Motor neuron (in vitro differentiated cells): ENCODE results near the gene FMN1. TPM values are rescaled to one million over a fixed set of nuclear protein-coding genes. Genes with fewer than 3 reads are reported as not detected.

Experiments
- ATAC-seq, 8 experiments: fragments of 200-7000 bp; cut with Tn5 transposase; replicated peaks in 6 of 8; 2 replicates each; pipeline ENCODE4 v1.8.0; 2021; ENCODE audit warnings: mild to moderate bottlenecking in 8 of 8, moderate library complexity in 8 of 8
- H3K27ac ChIP-seq, 2 donors: fragments of 250-450 bp; sonication (Bioruptor Pico); 2 replicates each; pipeline ENCODE4 v1.9.0; 2021; ENCODE audit warnings: antibody characterized with exemption in 2 of 2, mild to moderate bottlenecking in 2 of 2, moderate library complexity in 1 of 2
- H3K4me1 ChIP-seq, 2 donors: fragments of 250-450 bp; sonication (Bioruptor Pico); replicated peaks in 1 of 2; 2 replicates each; pipeline ENCODE4 v1.6.1; 2021; ENCODE audit warnings: antibody characterized with exemption in 2 of 2, mild to moderate bottlenecking in 2 of 2, moderate library complexity in 1 of 2
- H3K4me3 ChIP-seq, 5 donors: fragments of 250-450 bp; sonication (Bioruptor Pico); 2 replicates each; pipeline ENCODE4 v1.9.0; 2021; ENCODE audit warnings: antibody characterized with exemption in 5 of 5, mild to moderate bottlenecking in 5 of 5, moderate library complexity in 4 of 5
- WGBS, 10 experiments: fragments of 450-650 bp; shearing (Covaris generic); methylation state at CpG; one replicate each; pipeline ENCODE4 v1.0.0; 2022; 5-methylcytosine and 5-hydroxymethylcytosine counted together
- in situ Hi-C, 9 experiments: fragments of 400-800 bp; cut with MboI; loops; one replicate each; pipeline ENCODE4 v1.15.0; 2021; ENCODE audit warnings: low sequenced_read_pairs in 9 of 9, low pct_unique_long_range_greater_than_20kb in 2 of 9; ENCODE audit not compliant: unreplicated experiment in 9 of 9
- total RNA-seq, 8 experiments: library from RNA; unstranded; fragments of 300-600 nt; gene quantifications; 2 replicates each; pipeline versions ENCODE4 v1.2.3 to v1.2.4, GENCODE V29; 2022

Gene FMN1
- total RNA-seq, 8 experiments from 2014 or later: 0.27 to 4.2 (median 2.0) TPM

DNA sequence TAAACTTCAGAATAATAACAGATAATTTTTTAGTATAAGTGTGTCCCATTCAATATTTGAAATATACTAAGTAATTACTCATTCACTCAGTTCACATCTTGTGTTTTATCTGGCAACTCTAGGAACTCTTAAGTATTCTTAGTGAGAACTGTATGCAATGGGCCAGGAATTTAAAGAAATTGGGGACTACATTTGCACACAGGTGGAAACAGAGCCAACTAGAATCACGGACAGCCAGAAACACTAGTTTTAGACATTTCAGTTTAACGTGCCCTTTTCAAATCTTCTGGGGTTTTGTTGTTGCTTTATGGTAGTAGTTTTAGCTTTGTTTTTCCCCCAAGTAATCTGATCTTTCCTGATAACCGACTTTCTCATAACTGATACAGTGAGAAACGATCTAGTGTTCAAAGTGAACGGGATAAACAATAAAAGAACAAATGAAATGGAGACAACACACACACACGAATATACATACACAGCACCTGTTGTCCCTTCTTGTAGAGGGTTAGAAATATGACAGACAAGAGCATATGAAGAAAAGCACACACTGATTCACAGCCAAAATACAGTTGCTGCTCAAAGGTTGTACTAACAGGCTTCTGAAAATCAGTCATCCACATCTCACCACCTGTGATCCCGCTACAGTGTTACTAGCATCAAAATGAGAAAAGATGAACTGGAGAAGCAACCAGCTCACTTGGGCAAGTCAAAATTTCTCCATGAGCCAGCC lies 167.0 kb downstream of the FMN1 start:
- peaks cover 0 to 7% of the 10 kb centered on the region in 2 donors for H3K4me1 ChIP-seq
- in situ Hi-C loops: loop anchor here in 1 of 9 experiments (10.0 kb wide), 1 partner anchor 57 kb away; no protein-coding TSS in a partner anchor
- H3K4me3 ChIP-seq: no peak overlapping the region
- no peak for ATAC-seq
- 52 to 100% (median 77%) methylated on average over 2 to 7 of the region's 7 CpGs; no CpG with 5 or more reads in 2 of the 10 experiments for WGBS, 10 experiments
- H3K27ac ChIP-seq: no peak overlapping the region

DNA sequence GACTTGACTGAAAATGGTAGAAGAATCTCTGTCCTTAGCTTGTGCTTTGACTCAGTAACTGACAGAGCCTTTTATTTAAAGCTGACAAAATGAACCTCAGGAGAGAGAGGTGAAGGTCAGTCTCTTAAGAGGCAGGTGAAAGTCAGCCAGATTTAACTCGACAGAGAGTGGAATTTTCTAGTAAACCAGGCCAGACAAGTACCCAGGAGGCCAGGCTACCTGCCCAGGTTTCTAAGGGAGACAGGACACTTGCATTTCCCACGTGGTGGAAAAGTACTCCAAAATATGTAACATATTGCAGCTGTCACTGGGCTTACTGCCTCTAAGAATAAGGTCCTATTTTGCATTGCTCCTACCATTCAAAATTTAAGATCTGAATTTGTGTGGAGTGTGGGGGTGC lies 167.9 kb downstream of the FMN1 start:
- no peak overlapping the region for H3K27ac ChIP-seq
- 29 to 65% (median 43%) methylated on average over 1 to 2 of the region's 2 CpGs; no CpG with 5 or more reads in 2 of the 10 experiments for WGBS, 10 experiments

DNA sequence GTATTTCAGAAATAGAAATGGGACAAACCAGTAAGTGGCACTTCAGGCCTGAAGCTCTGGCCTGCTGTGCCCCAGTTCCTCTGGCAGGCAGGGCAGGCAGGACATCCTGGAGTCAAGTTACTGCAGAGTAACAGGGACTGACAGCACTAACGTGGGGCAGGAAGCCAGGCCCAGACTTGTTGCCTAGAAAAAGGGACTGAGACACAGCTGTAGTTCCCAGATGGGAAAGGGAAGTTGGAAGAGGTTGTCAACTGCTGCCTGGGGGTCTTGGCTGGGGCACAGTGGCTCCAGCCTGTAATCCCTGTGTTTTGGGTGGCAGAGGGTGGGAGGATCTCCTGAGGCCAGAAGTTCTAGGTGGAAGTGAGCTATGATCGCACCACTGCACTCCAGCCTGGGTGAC lies 171.9 kb downstream of the FMN1 start:
- 20 to 100% (median 83%) methylated on average over 1 to 2 of the region's 2 CpGs; no CpG with 5 or more reads in 7 of the 10 experiments for WGBS, 10 experiments
- ATAC-seq: peak in 4 of 8 experiments; percentile 59 to 88 (median 76)
- no peak overlapping the region for H3K4me3 ChIP-seq
- in situ Hi-C loops: loop anchor here in 3 of 9 experiments (10.0 to 25.0 kb wide), 2 partner anchors 62 to 115 kb away; no protein-coding TSS in a partner anchor
- H3K4me1 ChIP-seq: no peaks in the 10 kb centered on the region
- no peak overlapping the region for H3K27ac ChIP-seq

More for the DNA sequence above, 167.9 kb downstream of the FMN1 start:
- Histone ChIP-seq H3K4me1 (peaks cover 0 to 7% of the 10 kb centered on the region in 2 donors), H3K4me3 (no peak overlapping the region)
- in situ Hi-C loops: loop anchor here in 1 of 9 experiments (10.0 kb wide), 1 partner anchor 58 kb away; no protein-coding TSS in a partner anchor
- no peak for ATAC-seq

DNA sequence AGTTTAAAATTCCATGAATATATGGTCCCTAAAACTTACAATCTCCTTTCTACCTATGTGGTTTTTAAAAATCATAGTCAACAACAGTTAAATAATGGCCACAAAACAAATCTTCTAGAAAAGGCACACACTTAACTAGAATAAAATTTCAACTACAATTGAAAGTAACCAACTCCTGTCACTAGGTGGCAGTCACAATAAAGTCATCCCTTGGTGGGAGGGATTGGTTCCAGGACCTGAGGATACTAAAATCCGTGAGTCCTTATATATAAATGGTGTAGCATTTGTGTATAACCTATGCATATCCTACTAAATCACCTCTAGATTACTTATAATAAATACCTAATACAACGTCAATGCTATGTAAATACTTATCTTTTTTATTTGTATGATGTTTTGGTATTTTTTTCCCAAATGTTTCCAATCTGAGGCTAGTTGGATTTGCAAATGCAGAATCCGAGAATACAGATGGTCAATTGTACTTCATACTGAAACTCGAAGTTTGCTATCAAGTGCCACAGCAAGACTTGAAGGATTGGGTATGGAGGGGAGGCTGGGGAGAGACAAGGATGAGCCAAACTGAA lies 172.6 kb downstream of the FMN1 start:
- in situ Hi-C loops: loop anchor here in 3 of 9 experiments (10.0 to 25.0 kb wide), 2 partner anchors 63 to 115 kb away; no protein-coding TSS in a partner anchor
- no peak overlapping the region for H3K4me3 ChIP-seq
- no peak overlapping the region for H3K27ac ChIP-seq
- peak in 4 of 8 experiments; percentile 53 to 80 (median 67) for ATAC-seq
- whole genome bisulfite sequencing, 10 experiments: 0 to 51% (median 12%) methylated on average over 1 to 4 of the region's 4 CpGs
- H3K4me1 ChIP-seq: no peaks in the 10 kb centered on the region

DNA sequence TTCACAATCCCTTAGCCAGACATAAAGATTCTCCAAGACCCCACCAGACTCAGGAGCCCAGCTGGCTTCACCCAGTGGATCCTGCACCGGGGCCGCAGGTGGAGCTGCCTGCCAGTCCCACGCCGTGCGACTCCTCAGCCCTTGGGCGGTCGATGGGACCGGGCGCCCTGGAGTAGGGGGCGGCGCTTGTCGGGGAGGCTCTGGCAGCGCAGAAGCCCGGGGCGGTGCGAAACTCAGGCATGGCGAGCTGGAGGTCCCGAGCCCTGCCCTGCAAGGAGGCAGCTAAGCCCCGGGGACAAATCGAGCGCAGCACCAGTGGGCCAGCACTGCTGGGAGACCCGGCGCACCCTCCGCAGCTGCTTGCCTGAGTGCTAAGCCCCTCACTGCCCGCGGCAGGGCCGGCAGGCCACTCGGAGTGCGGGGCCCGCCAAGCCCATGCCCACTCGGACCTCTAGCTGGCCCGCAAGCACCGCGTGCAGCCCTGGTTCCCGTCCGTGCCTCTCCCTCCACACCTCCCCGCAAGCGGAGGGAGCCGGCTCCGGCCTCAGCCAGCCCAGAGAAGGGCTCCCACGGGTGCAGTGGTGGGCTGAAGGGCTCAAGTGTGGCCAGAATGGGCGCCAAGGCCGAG lies 175.0 kb downstream of the FMN1 start:
- in situ Hi-C loops: loop anchor here in 3 of 9 experiments (10.0 to 25.0 kb wide), 2 partner anchors 115 to 118 kb away; no protein-coding TSS in a partner anchor
- H3K4me3 ChIP-seq: no peak overlapping the region
- 88 to 97% (median 94%) methylated on average over 7 to 14 of the region's 43 CpGs; no CpG with 5 or more reads in 7 of the 10 experiments for WGBS, 10 experiments
- H3K4me1 ChIP-seq: no peaks in the 10 kb centered on the region
- H3K27ac ChIP-seq: no peak overlapping the region
- no peak for ATAC-seq

DNA sequence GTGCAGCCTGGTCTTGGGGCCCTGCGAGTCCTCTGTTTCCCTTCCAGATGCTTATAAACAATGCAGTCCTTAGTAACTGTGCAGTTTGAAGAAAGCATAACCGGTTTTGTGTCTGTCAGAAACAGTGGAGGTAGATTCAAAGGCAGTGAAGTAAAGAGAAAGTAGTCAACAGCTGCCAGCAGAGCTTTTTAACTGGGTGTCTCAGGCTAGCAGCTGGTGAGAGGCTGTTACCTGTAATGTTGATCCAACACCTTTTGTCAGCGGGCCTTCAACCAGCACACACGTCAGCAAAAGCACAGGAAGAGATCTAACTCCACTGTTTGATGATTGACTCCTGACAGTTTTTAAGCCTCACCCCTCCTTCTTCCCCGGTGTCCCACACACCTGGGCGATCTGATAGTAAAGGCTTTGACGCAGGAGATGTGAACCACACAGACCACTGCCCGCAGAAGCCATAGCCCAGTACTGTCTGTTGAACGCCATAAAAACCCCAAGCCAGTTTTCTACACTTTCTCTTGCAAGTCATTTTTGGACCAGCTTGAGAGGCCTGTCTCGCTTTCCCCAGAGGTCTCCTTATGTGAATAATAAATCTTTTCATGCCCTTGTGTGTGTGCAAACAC lies 178.0 kb downstream of the FMN1 start:
- in situ Hi-C loops: loop anchor here in 3 of 9 experiments (10.0 to 25.0 kb wide), 2 partner anchors 118 to 121 kb away; no protein-coding TSS in a partner anchor
- no peaks in the 10 kb centered on the region for H3K4me1 ChIP-seq
- no peak overlapping the region for H3K27ac ChIP-seq
- WGBS, 10 experiments: 42 to 96% (median 86%) methylated on average over 1 to 8 of the region's 10 CpGs; no CpG with 5 or more reads in 1 of the 10 experiments
- no peak overlapping the region for H3K4me3 ChIP-seq
- ATAC-seq: no peak

DNA sequence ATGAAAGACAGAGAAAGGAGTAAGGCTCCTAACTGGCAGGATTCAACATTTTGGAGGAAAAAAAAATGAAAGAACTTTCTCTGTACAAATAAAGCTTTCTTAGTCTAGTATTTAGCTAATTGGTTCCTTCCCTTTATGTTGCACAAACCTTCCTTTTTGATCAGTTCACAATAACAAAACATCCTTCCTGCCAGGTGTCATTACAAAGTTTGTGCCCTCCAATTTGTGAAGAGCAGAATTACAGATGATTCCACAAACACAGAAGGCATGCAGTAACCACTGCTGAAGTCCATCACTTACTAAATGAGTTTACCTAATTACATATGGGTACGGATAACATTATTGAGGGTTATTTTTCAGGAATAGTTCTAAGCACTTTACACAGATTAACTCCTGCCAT lies 179.9 kb downstream of the FMN1 start:
- in situ Hi-C loops: loop anchor here in 3 of 9 experiments (10.0 to 25.0 kb wide), 2 partner anchors 120 to 123 kb away; no protein-coding TSS in a partner anchor
- Histone ChIP-seq H3K4me3 (no peak overlapping the region), H3K4me1 (no peaks in the 10 kb centered on the region), H3K27ac (no peak overlapping the region)
- ATAC-seq: no peak
- WGBS, 10 experiments: 40 to 100% (median 80%) methylated on average over 1 of the region's 1 CpG; no CpG with 5 or more reads in 3 of the 10 experiments

DNA sequence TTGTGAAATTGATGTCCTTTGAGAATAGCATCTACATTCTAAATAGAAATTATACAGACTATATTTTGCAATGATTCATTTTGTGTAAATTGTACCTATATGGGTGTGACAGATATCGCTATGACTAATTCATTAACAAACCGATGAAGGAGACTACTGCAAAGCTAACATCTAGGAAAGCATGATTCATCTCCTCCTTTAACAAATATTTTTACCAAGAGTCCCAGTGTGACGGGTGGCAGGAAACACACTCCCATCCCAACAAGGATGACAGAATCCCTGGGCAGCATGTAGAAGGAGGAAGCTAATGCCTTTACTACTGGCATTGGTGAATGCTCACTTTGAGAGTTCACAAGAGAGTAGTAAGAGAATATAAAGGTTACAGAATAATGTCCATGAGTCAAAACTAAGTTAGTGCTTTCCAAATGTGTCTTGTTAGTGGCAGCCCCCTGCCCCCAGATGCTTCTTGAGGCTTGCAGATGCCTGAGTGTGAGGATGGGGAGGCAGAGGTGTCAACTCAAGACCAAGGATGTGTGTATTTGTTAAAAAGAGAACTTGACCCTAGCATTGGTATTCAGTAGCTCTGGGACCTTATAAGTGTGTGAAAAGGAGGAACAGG lies 180.6 kb downstream of the FMN1 start:
- ATAC-seq: peak in 6 of 8 experiments; percentile 27 to 100 (median 84)

DNA sequence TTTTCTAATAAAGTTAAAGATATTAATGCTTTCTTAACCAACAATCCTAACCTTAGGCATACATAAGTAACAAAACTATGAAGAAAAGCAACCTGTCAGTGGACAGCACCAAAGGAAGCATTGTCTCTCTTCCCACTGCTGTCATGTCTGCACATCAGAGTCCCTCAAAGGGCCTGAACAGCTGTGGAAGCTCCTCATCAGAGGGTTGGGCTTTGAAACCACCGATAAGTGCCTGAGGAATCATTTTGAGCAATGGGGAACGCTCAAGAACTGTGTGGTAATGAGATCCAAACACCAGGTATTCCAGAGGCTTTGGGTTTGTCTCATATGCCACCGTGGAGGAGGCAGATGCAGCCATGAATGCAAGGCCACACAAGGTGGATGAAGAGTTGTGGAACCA lies 182.5 kb downstream of the FMN1 start:
- Histone ChIP-seq H3K27ac (no peak overlapping the region), H3K4me1 (no peaks in the 10 kb centered on the region), H3K4me3 (no peak overlapping the region)
- in situ Hi-C loops: loop anchor here in 3 of 9 experiments (10.0 to 25.0 kb wide), 2 partner anchors 123 to 125 kb away; no protein-coding TSS in a partner anchor
- 80 to 94% (median 84%) methylated on average over 1 to 3 of the region's 3 CpGs; no CpG with 5 or more reads in 5 of the 10 experiments for WGBS, 10 experiments
- ATAC-seq: no peak

More for the DNA sequence above, 180.6 kb downstream of the FMN1 start:
- no peaks in the 10 kb centered on the region for H3K4me1 ChIP-seq
- no peak overlapping the region for H3K4me3 ChIP-seq
- in situ Hi-C loops: loop anchor here in 3 of 9 experiments (10.0 to 25.0 kb wide), 2 partner anchors 121 to 123 kb away; no protein-coding TSS in a partner anchor
- 0 to 100% (median 68%) methylated on average over 1 to 3 of the region's 3 CpGs; no CpG with 5 or more reads in 1 of the 10 experiments for WGBS, 10 experiments
- no peak overlapping the region for H3K27ac ChIP-seq

DNA sequence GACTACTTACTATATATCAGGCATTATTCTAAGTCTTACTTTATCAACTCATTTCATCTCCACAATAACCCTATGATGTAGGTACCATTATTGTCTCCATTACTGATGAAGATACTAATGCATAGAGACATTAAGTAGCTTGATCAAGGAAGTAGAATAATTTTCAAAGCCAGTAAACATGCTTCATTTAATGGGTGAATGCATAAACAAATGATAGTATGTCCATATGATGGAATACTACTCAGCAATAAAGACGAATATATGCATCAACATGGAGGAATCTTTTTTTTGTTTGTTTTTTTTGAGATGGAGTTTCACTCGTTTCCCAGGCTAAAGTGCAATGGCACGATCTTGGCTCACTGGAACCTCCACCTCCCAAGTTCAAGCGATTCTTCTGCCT lies 184.9 kb downstream of the FMN1 start:
- H3K27ac ChIP-seq: no peak overlapping the region
- WGBS, 10 experiments: 62 to 100% (median 86%) methylated on average over 1 to 4 of the region's 4 CpGs
- no peak overlapping the region for H3K4me3 ChIP-seq
- no peak for ATAC-seq
- H3K4me1 ChIP-seq: no peaks in the 10 kb centered on the region
- in situ Hi-C loops: loop anchor here in 3 of 9 experiments (10.0 to 25.0 kb wide), 2 partner anchors 125 to 128 kb away; no protein-coding TSS in a partner anchor

DNA sequence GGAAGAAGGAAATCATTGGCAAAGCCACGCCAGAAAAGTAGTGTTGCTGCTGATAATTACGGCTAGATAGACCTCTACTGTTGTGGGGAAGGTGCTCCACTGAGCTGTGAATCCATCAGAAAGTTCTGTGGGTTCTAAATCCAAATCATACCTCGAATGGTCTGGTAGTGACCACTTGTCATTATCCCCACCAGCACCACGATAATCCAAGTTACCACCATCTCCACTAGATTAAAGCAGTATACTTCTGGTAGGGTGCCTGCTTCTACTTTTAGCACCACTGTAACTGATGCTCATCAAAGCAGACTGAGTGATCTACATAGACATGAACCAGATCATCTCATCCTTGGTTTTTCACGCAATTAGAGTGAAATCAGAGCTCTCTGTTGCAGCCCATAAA lies 185.5 kb downstream of the FMN1 start:
- ATAC-seq: no peak
- Histone ChIP-seq H3K4me1 (no peaks in the 10 kb centered on the region), H3K4me3 (no peak overlapping the region), H3K27ac (no peak overlapping the region)
- in situ Hi-C loops: loop anchor here in 2 of 9 experiments (25.0 kb wide), 1 partner anchor 128 kb away; no protein-coding TSS in a partner anchor
- WGBS, 10 experiments: 40 to 96% (median 86%) methylated on average over 1 to 5 of the region's 5 CpGs; no CpG with 5 or more reads in 1 of the 10 experiments
